ENCODE results near the gene LENG8. TPM values are rescaled to one million over a fixed set of nuclear protein-coding genes. Genes with fewer than 3 reads are reported as not detected.

Gene LENG8
- total and polyA plus RNA-seq, 7 donors, result 21.7 to 60.2 (median 28.6) TPM

Other genes starting within 250 kb of the LENG8 start
- gene RPS9, start 248.3 kb upstream of the LENG8 start, total RNA-seq, result 100 to 1,000 TPM; 479 to 705 (median 663) TPM
- 1,000 to 10,000 TPM; 1,294 to 2,049 (median 1,972) TPM for gene RPS9, start 248.3 kb upstream of the LENG8 start, polyA plus RNA-seq
- 1 to 10 TPM; 1.9 to 3.8 (median 2.3) TPM for gene LILRB3, start 226.2 kb upstream of the LENG8 start, total RNA-seq
- gene LILRB3, start 226.2 kb upstream of the LENG8 start, polyA plus RNA-seq, result 1 to 10 TPM in 1 of 3 donors, under 1 TPM in 2; 0.32 to 1.2 (median 0.40) TPM
- 1 to 10 TPM in 3 of 4 donors, under 1 TPM in 1; 0.54 to 1.6 (median 1.3) TPM for gene LILRA6, start 206.4 kb upstream of the LENG8 start, total RNA-seq
- under 1 TPM; 0.22 to 0.48 (median 0.42) TPM for gene LILRA6, start 206.4 kb upstream of the LENG8 start, polyA plus RNA-seq
- 1 to 10 TPM; 2.2 to 5.1 (median 4.4) TPM for gene LILRB5, start 191.9 kb upstream of the LENG8 start, total RNA-seq
- 1 to 10 TPM in 2 of 3 donors, under 1 TPM in 1; 0.95 to 1.3 (median 1.1) TPM for gene LILRB5, start 191.9 kb upstream of the LENG8 start, polyA plus RNA-seq
- gene LILRB2, start 168.1 kb upstream of the LENG8 start, total RNA-seq, result 1 to 10 TPM in 3 of 4 donors, under 1 TPM in 1; 0.79 to 2.4 (median 1.7) TPM
- gene LILRB2, start 168.1 kb upstream of the LENG8 start, polyA plus RNA-seq, result 1 to 10 TPM in 1 of 3 donors, under 1 TPM in 2; 0.41 to 1.3 (median 0.42) TPM
- gene LILRA5, start 136.0 kb upstream of the LENG8 start, total RNA-seq, result 1 to 10 TPM in 3 of 4 donors, not detected in 1; 1.1 to 2.2 (median 1.1) TPM
- gene LILRA5, start 136.0 kb upstream of the LENG8 start, polyA plus RNA-seq, result 1 to 10 TPM in 1 of 3 donors, under 1 TPM in 2; 0.44 to 1.2 (median 0.52) TPM
- gene LILRA4, start 110.0 kb upstream of the LENG8 start, total RNA-seq, result 1 to 10 TPM in 1 of 4 donors, not detected in 3; 1.1 TPM
- not detected for gene LILRA4, start 110.0 kb upstream of the LENG8 start, polyA plus RNA-seq
- gene LAIR1, start 84.3 kb upstream of the LENG8 start, total RNA-seq, result 1 to 10 TPM; 3.4 to 6.2 (median 4.0) TPM
- gene LAIR1, start 84.3 kb upstream of the LENG8 start, polyA plus RNA-seq, result 1 to 10 TPM in 1 of 3 donors, under 1 TPM in 2; 0.93 to 2.4 (median 0.95) TPM
- 1 to 10 TPM in 1 of 4 donors, under 1 TPM in 2, not detected in 1; 0.34 to 1.9 (median 0.67) TPM for gene TTYH1, start 33.7 kb upstream of the LENG8 start, total RNA-seq
- under 1 TPM; 0.38 to 0.63 (median 0.40) TPM for gene TTYH1, start 33.7 kb upstream of the LENG8 start, polyA plus RNA-seq
- gene LENG9, start 14.6 kb downstream of the LENG8 start, total RNA-seq, result 1 to 10 TPM; 2.0 to 3.7 (median 2.7) TPM
- gene LENG9, start 14.6 kb downstream of the LENG8 start, polyA plus RNA-seq, result 1 to 10 TPM; 1.7 to 3.9 (median 3.7) TPM
- 1 to 10 TPM; 5.0 to 7.4 (median 6.0) TPM for gene CDC42EP5, start 24.1 kb downstream of the LENG8 start, total RNA-seq
- 1 to 10 TPM; 1.1 to 4.1 (median 3.1) TPM for gene CDC42EP5, start 24.1 kb downstream of the LENG8 start, polyA plus RNA-seq
- gene LAIR2, start 53.6 kb downstream of the LENG8 start, total RNA-seq, result not detected
- gene LAIR2, start 53.6 kb downstream of the LENG8 start, polyA plus RNA-seq, result not detected
- gene LILRA2, start 124.6 kb downstream of the LENG8 start, total RNA-seq, result 1 to 10 TPM in 2 of 4 donors, under 1 TPM in 2; 0.68 to 1.8 (median 1.0) TPM
- under 1 TPM; 0.25 to 0.36 (median 0.26) TPM for gene LILRA2, start 124.6 kb downstream of the LENG8 start, polyA plus RNA-seq
- gene LILRA1, start 144.4 kb downstream of the LENG8 start, total RNA-seq, result under 1 TPM; 0.32 to 0.53 (median 0.34) TPM
- gene LILRA1, start 144.4 kb downstream of the LENG8 start, polyA plus RNA-seq, result under 1 TPM in 2 of 3 donors, not detected in 1; 0.09 to 0.13 TPM
- 1 to 10 TPM in 3 of 4 donors, under 1 TPM in 1; 0.95 to 2.0 (median 1.2) TPM for gene LILRB1, start 181.3 kb downstream of the LENG8 start, total RNA-seq
- gene LILRB1, start 181.3 kb downstream of the LENG8 start, polyA plus RNA-seq, result under 1 TPM; 0.17 to 0.33 (median 0.25) TPM
- 1 to 10 TPM in 2 of 4 donors, under 1 TPM in 2; 0.54 to 1.7 (median 0.99) TPM for gene LILRB4, start 213.8 kb downstream of the LENG8 start, total RNA-seq
- gene LILRB4, start 213.8 kb downstream of the LENG8 start, polyA plus RNA-seq, result under 1 TPM; 0.27 to 0.56 (median 0.37) TPM